GM19452 (cell line): Measurements from ENCODE around the gene JUND.
"Not testable (repeated sequence)": the region's sequence is repeated elsewhere in the genome, so short reads cannot be mapped to it uniquely, and the experiment has no call there.

Source experiments
- ATAC-seq: cut with Tn5 transposase; IDR thresholded peaks from one replicate; pipeline ENCODE4 v1.9.1; 2021; ENCODE audit not compliant: unreplicated experiment

JUND gene

GRCh38 chr19:18281082-18282020, at the start of gene JUND:
TSS of gene JUND (minus strand) at chr19:18281622. CDS start at chr19:18281484, 138 bp downstream.
- ATAC-seq: peak; percentile 59

- ATAC-seq: no peak
Observed at GRCh38 chr19:18330868-18331267, 49.4 kb upstream of the JUND start.

- ATAC-seq: no peak
Observed at GRCh38 chr19:18329035-18329376, 47.6 kb upstream of the JUND start.

GRCh38 chr19:18328340-18329034, 47.1 kb upstream of the JUND start:
- no peak for ATAC-seq

GRCh38 chr19:18326772-18327171, 45.4 kb upstream of the JUND start:
- ATAC-seq: no peak

GRCh38 chr19:18324373-18324731, 42.9 kb upstream of the JUND start:
- not testable (repeated sequence) for ATAC-seq

GRCh38 chr19:18322759-18323460, 41.5 kb upstream of the JUND start, which contains the start of gene LSM4:
TSS of gene LSM4 (minus strand) at chr19:18323076. CDS start at chr19:18323020, 56 bp downstream.
- peak; percentile 87 for ATAC-seq

GRCh38 chr19:18322318-18322758, 40.9 kb upstream of the JUND start:
- ATAC-seq: no peak

- ATAC-seq: no peak
Observed at GRCh38 chr19:18321734-18322102, 40.3 kb upstream of the JUND start.

- ATAC-seq: no peak
Observed at GRCh38 chr19:18320865-18321733, 39.7 kb upstream of the JUND start.

GRCh38 chr19:18319591-18320135, 38.2 kb upstream of the JUND start:
- ATAC-seq: no peak

GRCh38 chr19:18317961-18318800, 36.8 kb upstream of the JUND start:
- ATAC-seq: no peak

- no peak for ATAC-seq
Observed at GRCh38 chr19:18313398-18313797, 32.0 kb upstream of the JUND start.

GRCh38 chr19:18312092-18312534, 30.7 kb upstream of the JUND start:
- no peak for ATAC-seq

GRCh38 chr19:18311502-18312091, 30.2 kb upstream of the JUND start:
- ATAC-seq: no peak

- ATAC-seq: no peak
Observed at GRCh38 chr19:18310966-18311365, 29.5 kb upstream of the JUND start.

GRCh38 chr19:18310118-18310909, 28.9 kb upstream of the JUND start:
- no peak for ATAC-seq

GRCh38 chr19:18309525-18310064, 28.2 kb upstream of the JUND start:
- no peak for ATAC-seq
